Smooth muscle cell (in vitro differentiated cells): ENCODE data around the gene MADD. TPM values are rescaled to one million over a fixed set of nuclear protein-coding genes. Genes with fewer than 3 reads are reported as not detected.

Experiments used
- DNase-seq: peaks from one replicate; lab custom pipeline; 2025; ENCODE audit not compliant: unreplicated experiment; lab: John Stamatoyannopoulos, UW
- H2AFZ ChIP-seq: fragments of 200-600 bp; sonication (generic); 2 replicates; pipeline ENCODE4 v1.6.0; 2016; ENCODE audit warnings: antibody characterized with exemption, low read depth, mild to moderate bottlenecking
- H3F3A ChIP-seq: fragments of 200-600 bp; sonication (generic); 2 replicates; pipeline ENCODE4 v1.6.0; 2017; ENCODE audit warnings: antibody characterized with exemption, low read depth
- H3K27ac ChIP-seq: fragments of 200-600 bp; sonication (generic); 2 replicates; pipeline ENCODE4 v1.5.1; 2016; ENCODE audit warnings: low read depth, mild to moderate bottlenecking
- H3K27me3 ChIP-seq: fragments of 200-600 bp; sonication (generic); 2 replicates; pipeline ENCODE4 v1.6.1; 2016; ENCODE audit warnings: low read depth, mild to moderate bottlenecking
- H3K36me3 ChIP-seq: fragments of 200-600 bp; sonication (generic); 2 replicates; pipeline ENCODE4 v1.5.1; 2016; ENCODE audit warnings: low read depth
- H3K4me1 ChIP-seq: fragments of 200-600 bp; sonication (generic); 2 replicates; pipeline ENCODE4 v1.5.1; 2016; ENCODE audit warnings: low read depth
- H3K4me2 ChIP-seq: fragments of 200-600 bp; sonication (generic); 2 replicates; pipeline ENCODE4 v1.6.0; 2016; ENCODE audit warnings: mild to moderate bottlenecking
- H3K4me3 ChIP-seq: fragments of 200-600 bp; sonication (generic); 2 replicates; pipeline ENCODE4 v1.5.1; 2016; ENCODE audit warnings: mild to moderate bottlenecking
- H3K79me2 ChIP-seq: fragments of 200-600 bp; sonication (generic); 2 replicates; pipeline ENCODE4 v1.6.0; 2016; ENCODE audit warnings: low read depth, mild to moderate bottlenecking
- H3K9ac ChIP-seq: fragments of 200-600 bp; sonication (generic); 2 replicates; pipeline ENCODE4 v1.6.0; 2016; ENCODE audit warnings: low read depth
- H3K9me3 ChIP-seq: fragments of 200-600 bp; sonication (generic); replicated peaks from 2 replicates; pipeline ENCODE4 v1.5.1; 2016; ENCODE audit warnings: low read depth
- H4K20me1 ChIP-seq: fragments of 200-600 bp; sonication (generic); 2 replicates; pipeline ENCODE4 v1.6.0; 2016; ENCODE audit warnings: low read depth
- WGBS: methylation state at CpG from one replicate; pipeline ENCODE4 v1.1.7; 2016; ENCODE audit warnings: low lambda C conversion rate; 5-methylcytosine and 5-hydroxymethylcytosine counted together
- polyA plus RNA-seq: library from polyadenylated mRNA; unstranded; fragments of >200 nt; fragmentation: Nextera tagmentation; extraction: Ambion mirVana; gene quantifications from 2 replicates; pipeline ENCODE4 v1.2.1, GENCODE V29; 2016
- total RNA-seq: library from RNA; depleted of rRNA; stranded (reverse); fragments of >200 nt; gene quantifications from 2 replicates; pipeline ENCODE4 v1.2.3, GENCODE V29; 2014
- TF ChIP-seq, protein P1 (sequence below): fragments of 200-600 bp; sonication (generic); IDR thresholded peaks from 2 replicates; pipeline ENCODE4 v1.5.1; 2017; ENCODE audit warnings: borderline replicate concordance, mild to moderate bottlenecking, antibody characterized with exemption; ENCODE audit not compliant: insufficient read depth, poor library complexity, severe bottlenecking

Gene MADD
- total and polyA plus RNA-seq, 2 experiments from 2014 or later = 13.1 to 24.2 TPM

DNA sequence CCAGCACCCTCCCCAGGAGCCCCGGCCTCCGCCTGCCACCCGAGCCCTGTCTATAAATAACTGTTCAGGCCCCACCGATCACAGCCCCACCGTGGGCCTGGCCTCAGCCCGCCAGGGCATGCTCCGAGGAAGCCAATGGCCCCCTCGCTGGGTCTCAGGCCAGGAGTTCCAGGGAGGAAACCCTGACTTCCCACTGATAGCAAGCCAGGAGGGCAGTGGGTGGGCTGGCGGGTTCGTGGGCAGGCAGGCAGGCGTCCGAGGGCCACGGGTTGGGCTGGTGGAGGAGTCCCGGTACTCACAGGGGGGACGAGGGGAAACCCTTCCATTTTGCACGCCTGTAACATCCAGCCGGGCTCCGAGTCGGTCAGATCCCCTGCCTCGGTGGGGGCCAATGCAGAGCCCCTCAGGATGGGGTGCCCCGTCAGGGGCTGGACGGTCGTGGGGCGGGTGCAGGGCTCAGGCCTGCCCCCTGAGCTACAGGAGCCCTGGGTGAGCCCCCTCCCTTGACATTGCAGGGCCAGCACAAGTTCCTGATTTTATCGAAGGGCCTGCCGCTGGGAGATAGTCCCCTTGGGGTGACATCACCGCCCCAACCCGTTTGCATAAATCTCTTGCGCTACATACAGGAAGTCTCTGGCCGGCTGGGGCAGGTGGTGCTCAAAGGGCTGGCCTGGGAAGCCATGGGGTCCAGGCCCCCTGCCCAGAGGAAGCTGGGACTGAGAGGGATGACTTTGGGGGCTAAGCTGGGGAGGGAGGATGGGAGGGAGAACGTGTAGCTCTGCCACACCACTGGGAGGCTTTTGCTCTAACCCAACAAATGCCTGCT lies 108.3 kb downstream of the MADD start, which contains the start of gene SPI1:
Gene SPI1, minus strand, starts transcription at position 538 of the 826 bp plus-strand sequence. Its CDS starts 194 bp downstream, at position 344.
- Histone ChIP-seq H3K79me2 (no peaks in the 10 kb centered on the region), H3K9me3 (no peaks in the 10 kb centered on the region), H3K4me1 (no peaks in the 10 kb centered on the region), H3F3A (no peaks in the 10 kb centered on the region), H3K4me3 (no peak within 1 kb of the TSS), H3K36me3 (no peaks in the 10 kb centered on the region), H3K27ac (no peak within 1 kb of the TSS), H3K9ac (no peak within 1 kb of the TSS), H3K27me3 (no peaks in the 10 kb centered on the region), H2AFZ (no peak within 1 kb of the TSS), H4K20me1 (no peaks in the 10 kb centered on the region), H3K4me2 (no peak within 1 kb of the TSS)
- DNase-seq = no peak
- WGBS = 83% methylated on average over 28 of the region's 31 CpGs
- TF ChIP-seq, protein P1, sequence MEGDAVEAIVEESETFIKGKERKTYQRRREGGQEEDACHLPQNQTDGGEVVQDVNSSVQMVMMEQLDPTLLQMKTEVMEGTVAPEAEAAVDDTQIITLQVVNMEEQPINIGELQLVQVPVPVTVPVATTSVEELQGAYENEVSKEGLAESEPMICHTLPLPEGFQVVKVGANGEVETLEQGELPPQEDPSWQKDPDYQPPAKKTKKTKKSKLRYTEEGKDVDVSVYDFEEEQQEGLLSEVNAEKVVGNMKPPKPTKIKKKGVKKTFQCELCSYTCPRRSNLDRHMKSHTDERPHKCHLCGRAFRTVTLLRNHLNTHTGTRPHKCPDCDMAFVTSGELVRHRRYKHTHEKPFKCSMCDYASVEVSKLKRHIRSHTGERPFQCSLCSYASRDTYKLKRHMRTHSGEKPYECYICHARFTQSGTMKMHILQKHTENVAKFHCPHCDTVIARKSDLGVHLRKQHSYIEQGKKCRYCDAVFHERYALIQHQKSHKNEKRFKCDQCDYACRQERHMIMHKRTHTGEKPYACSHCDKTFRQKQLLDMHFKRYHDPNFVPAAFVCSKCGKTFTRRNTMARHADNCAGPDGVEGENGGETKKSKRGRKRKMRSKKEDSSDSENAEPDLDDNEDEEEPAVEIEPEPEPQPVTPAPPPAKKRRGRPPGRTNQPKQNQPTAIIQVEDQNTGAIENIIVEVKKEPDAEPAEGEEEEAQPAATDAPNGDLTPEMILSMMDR = no peak

DNA sequence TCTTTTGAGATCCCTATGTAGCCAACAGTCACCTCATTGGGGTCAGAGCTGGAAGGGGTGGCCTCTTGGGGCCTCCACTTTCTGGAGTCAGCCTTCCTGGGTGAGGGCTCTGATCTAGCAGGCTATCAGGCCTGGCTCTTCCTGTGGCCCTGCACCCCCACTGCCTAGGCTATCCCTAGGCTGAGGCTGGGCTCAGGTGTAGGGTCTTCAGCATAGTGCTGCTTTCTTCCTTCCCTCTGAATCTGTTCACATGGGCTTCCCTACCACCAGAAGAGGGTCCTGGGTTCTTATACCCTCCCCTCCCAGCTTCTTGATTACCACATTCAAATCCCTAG lies 108.9 kb downstream of the MADD start:
- H3K9ac ChIP-seq = no peak overlapping the region
- no peaks in the 10 kb centered on the region for H3K79me2 ChIP-seq
- H3F3A ChIP-seq = no peaks in the 10 kb centered on the region
- H3K27me3 ChIP-seq = no peaks in the 10 kb centered on the region
- TF ChIP-seq, protein P1 = no peak
- H3K9me3 ChIP-seq = no peaks in the 10 kb centered on the region
- no peak overlapping the region for H2AFZ ChIP-seq
- no peak for DNase-seq
- H4K20me1 ChIP-seq = no peaks in the 10 kb centered on the region
- no peaks in the 10 kb centered on the region for H3K4me1 ChIP-seq
- no peak overlapping the region for H3K27ac ChIP-seq
- no peak overlapping the region for H3K4me3 ChIP-seq
- H3K4me2 ChIP-seq = no peak overlapping the region
- H3K36me3 ChIP-seq = no peaks in the 10 kb centered on the region

- no peak overlapping the region for H3K9ac ChIP-seq
Observed at GRCh38 chr11:47379317-47379716, 109.4 kb downstream of the MADD start.

More at GRCh38 chr11:47379317-47379716, 109.4 kb downstream of the MADD start:
- H3K9me3 ChIP-seq = no peaks in the 10 kb centered on the region
- H3K27me3 ChIP-seq = no peaks in the 10 kb centered on the region
- no peak overlapping the region for H3K4me3 ChIP-seq
- 87% methylated on average over 2 of the region's 2 CpGs for WGBS
- H3K36me3 ChIP-seq = no peaks in the 10 kb centered on the region
- no peak overlapping the region for H2AFZ ChIP-seq
- H3F3A ChIP-seq = no peaks in the 10 kb centered on the region
- H3K4me1 ChIP-seq = no peaks in the 10 kb centered on the region
- no peaks in the 10 kb centered on the region for H3K79me2 ChIP-seq
- no peak overlapping the region for H3K4me2 ChIP-seq
- H4K20me1 ChIP-seq = no peaks in the 10 kb centered on the region
- DNase-seq = no peak
- H3K27ac ChIP-seq = no peak overlapping the region
- TF ChIP-seq, protein P1 = no peak

Other genes with a start within 250 kb of the MADD start
- 71.9 and 76.5 TPM in 2 replicates for gene ARFGAP2, start 93.3 kb upstream of the MADD start, total RNA-seq
- gene ARFGAP2, start 93.3 kb upstream of the MADD start, polyA plus RNA-seq = 58.6 and 70.1 TPM in 2 replicates
- gene PACSIN3, start 83.7 kb upstream of the MADD start, total RNA-seq = 24.8 and 27.3 TPM in 2 replicates
- gene PACSIN3, start 83.7 kb upstream of the MADD start, polyA plus RNA-seq = 55.7 and 85.9 TPM in 2 replicates
- gene DDB2, start 55.2 kb upstream of the MADD start, total RNA-seq = 60.1 and 64.4 TPM in 2 replicates
- 96.0 and 104 TPM in 2 replicates for gene DDB2, start 55.2 kb upstream of the MADD start, polyA plus RNA-seq
- 31.4 and 62.4 TPM in 2 replicates for gene ACP2, start 21.3 kb upstream of the MADD start, total RNA-seq
- 25.0 and 26.3 TPM in 2 replicates for gene ACP2, start 21.3 kb upstream of the MADD start, polyA plus RNA-seq
- 8.1 and 8.4 TPM in 2 replicates for gene NR1H3, start 12.1 kb upstream of the MADD start, total RNA-seq
- gene NR1H3, start 12.1 kb upstream of the MADD start, polyA plus RNA-seq = 13.7 and 19.2 TPM in 2 replicates
- gene MYBPC3, start 82.6 kb downstream of the MADD start, total RNA-seq = not detected in 2 replicates
- gene MYBPC3, start 82.6 kb downstream of the MADD start, polyA plus RNA-seq = 0.03 and 0.25 TPM in 2 replicates
- gene SPI1, start 108.4 kb downstream of the MADD start, total RNA-seq = not detected in 2 replicates
- gene SPI1, start 108.4 kb downstream of the MADD start, polyA plus RNA-seq = not detected in 2 replicates
- 51.7 and 56.9 TPM in 2 replicates for gene SLC39A13, start 138.5 kb downstream of the MADD start, total RNA-seq
- gene SLC39A13, start 138.5 kb downstream of the MADD start, polyA plus RNA-seq = 138 and 143 TPM in 2 replicates
- 71.2 and 99.8 TPM in 2 replicates for gene PSMC3, start 156.3 kb downstream of the MADD start, total RNA-seq
- 200 and 211 TPM in 2 replicates for gene PSMC3, start 156.3 kb downstream of the MADD start, polyA plus RNA-seq
- not detected in 2 replicates for gene RAPSN, start 179.0 kb downstream of the MADD start, total RNA-seq
- gene RAPSN, start 179.0 kb downstream of the MADD start, polyA plus RNA-seq = 0.41 and 0.96 TPM in 2 replicates